ENCODE measurements around the gene INPP4B. TPM values are rescaled to one million over a fixed set of nuclear protein-coding genes. Genes with fewer than 3 reads are reported as not detected.

Gene INPP4B
- total and polyA plus RNA-seq, 2 experiments from 2014 or later: 4.6 to 5.5 TPM

- Histone ChIP-seq H3K27me3 (peaks cover 51% of the 10 kb centered on the region), H3K36me3 (no peaks in the 10 kb centered on the region), H3K4me1 (ENCODE audit: low read depth) (no peaks in the 10 kb centered on the region), H3K9me3 (ENCODE audit: low read depth) (no peaks in the 10 kb centered on the region), H3K4me3 (no peak overlapping the region), H3K27ac (no peak overlapping the region)
- no peak for TF ChIP-seq CTCF (IDR thresholded peaks at IDR 0.05; ENCODE audit: low read depth, low read length)
- DNase-seq (ENCODE audit: low read depth in 1 of 2, low spot score in 1 of 2): no peak
Measured at GRCh38 chr4:142844782-142845181, 1.3 kb downstream of the INPP4B start.

GRCh38 chr4:142840516-142841123 is 5.5 kb downstream of the INPP4B start:
- DNase-seq (ENCODE audit: low read depth in 1 of 2, low spot score in 1 of 2): peak; percentile 52 to 69
- Histone ChIP-seq H3K4me3 (no peak overlapping the region), H3K27ac (no peak overlapping the region), H3K9me3 (ENCODE audit: low read depth) (no peaks in the 10 kb centered on the region), H3K36me3 (no peaks in the 10 kb centered on the region), H3K27me3 (peaks cover 27% of the 10 kb centered on the region), H3K4me1 (ENCODE audit: low read depth) (no peaks in the 10 kb centered on the region)
- TF ChIP-seq CTCF (IDR thresholded peaks at IDR 0.05; ENCODE audit: low read depth, low read length): peak; percentile 69

GRCh38 chr4:142838778-142839177 is 7.3 kb downstream of the INPP4B start:
- H3K27me3 ChIP-seq: peaks cover 10% of the 10 kb centered on the region
- no peak for TF ChIP-seq CTCF (IDR thresholded peaks at IDR 0.05; ENCODE audit: low read depth, low read length)
- no peaks in the 10 kb centered on the region for H3K9me3 ChIP-seq (ENCODE audit: low read depth)
- no peaks in the 10 kb centered on the region for H3K36me3 ChIP-seq
- no peak overlapping the region for H3K4me3 ChIP-seq
- H3K27ac ChIP-seq: no peak overlapping the region
- DNase-seq (ENCODE audit: low read depth in 1 of 2, low spot score in 1 of 2): no peak
- no peaks in the 10 kb centered on the region for H3K4me1 ChIP-seq (ENCODE audit: low read depth)

GRCh38 chr4:142832022-142832421 is 14.1 kb downstream of the INPP4B start:
- no peak for DNase-seq (ENCODE audit: low read depth in 1 of 2, low spot score in 1 of 2)

GRCh38 chr4:142826503-142827241 is 19.4 kb downstream of the INPP4B start:
- peaks cover 11% of the 10 kb centered on the region for H3K4me1 ChIP-seq (ENCODE audit: low read depth)
- H3K9me3 ChIP-seq (ENCODE audit: low read depth): no peaks in the 10 kb centered on the region
- no peaks in the 10 kb centered on the region for H3K27me3 ChIP-seq
- H3K4me3 ChIP-seq: no peak overlapping the region
- no peak for DNase-seq (ENCODE audit: low read depth in 1 of 2, low spot score in 1 of 2)
- no peak for TF ChIP-seq CTCF (IDR thresholded peaks at IDR 0.05; ENCODE audit: low read depth, low read length)
- no peak overlapping the region for H3K27ac ChIP-seq
- H3K36me3 ChIP-seq: no peaks in the 10 kb centered on the region

More at GRCh38 chr4:142832022-142832421, 14.1 kb downstream of the INPP4B start:
- H3K27me3 ChIP-seq: no peaks in the 10 kb centered on the region
- TF ChIP-seq CTCF (IDR thresholded peaks at IDR 0.05; ENCODE audit: low read depth, low read length): no peak
- no peak overlapping the region for H3K27ac ChIP-seq
- H3K9me3 ChIP-seq (ENCODE audit: low read depth): no peaks in the 10 kb centered on the region
- no peak overlapping the region for H3K4me3 ChIP-seq
- H3K36me3 ChIP-seq: no peaks in the 10 kb centered on the region
- H3K4me1 ChIP-seq (ENCODE audit: low read depth): no peaks in the 10 kb centered on the region
